Rectal smooth muscle tissue (tissue), 1 donor: ENCODE measurements around the gene ZFR2.

Experiments
- H3K27ac ChIP-seq: one replicate; pipeline ENCODE4 v1.7.0; 2013; ENCODE audit warnings: low read depth, low read length, inconsistent platforms
- H3K27me3 ChIP-seq: one replicate; pipeline ENCODE4 v1.7.0; 2013; ENCODE audit warnings: low read length; ENCODE audit not compliant: control insufficient read depth, insufficient read depth
- H3K36me3 ChIP-seq: one replicate; pipeline ENCODE4 v1.7.0; 2013; ENCODE audit warnings: low read length; ENCODE audit not compliant: control insufficient read depth, insufficient read depth
- H3K4me1 ChIP-seq: one replicate; pipeline ENCODE4 v1.7.0; 2013; ENCODE audit warnings: low read length; ENCODE audit not compliant: control insufficient read depth, insufficient read depth
- H3K4me3 ChIP-seq: one replicate; pipeline ENCODE4 v1.7.0; 2013; ENCODE audit warnings: low read length
- H3K9ac ChIP-seq: one replicate; pipeline ENCODE4 v1.7.0; 2013; ENCODE audit warnings: low read length

Gene ZFR2

DNA sequence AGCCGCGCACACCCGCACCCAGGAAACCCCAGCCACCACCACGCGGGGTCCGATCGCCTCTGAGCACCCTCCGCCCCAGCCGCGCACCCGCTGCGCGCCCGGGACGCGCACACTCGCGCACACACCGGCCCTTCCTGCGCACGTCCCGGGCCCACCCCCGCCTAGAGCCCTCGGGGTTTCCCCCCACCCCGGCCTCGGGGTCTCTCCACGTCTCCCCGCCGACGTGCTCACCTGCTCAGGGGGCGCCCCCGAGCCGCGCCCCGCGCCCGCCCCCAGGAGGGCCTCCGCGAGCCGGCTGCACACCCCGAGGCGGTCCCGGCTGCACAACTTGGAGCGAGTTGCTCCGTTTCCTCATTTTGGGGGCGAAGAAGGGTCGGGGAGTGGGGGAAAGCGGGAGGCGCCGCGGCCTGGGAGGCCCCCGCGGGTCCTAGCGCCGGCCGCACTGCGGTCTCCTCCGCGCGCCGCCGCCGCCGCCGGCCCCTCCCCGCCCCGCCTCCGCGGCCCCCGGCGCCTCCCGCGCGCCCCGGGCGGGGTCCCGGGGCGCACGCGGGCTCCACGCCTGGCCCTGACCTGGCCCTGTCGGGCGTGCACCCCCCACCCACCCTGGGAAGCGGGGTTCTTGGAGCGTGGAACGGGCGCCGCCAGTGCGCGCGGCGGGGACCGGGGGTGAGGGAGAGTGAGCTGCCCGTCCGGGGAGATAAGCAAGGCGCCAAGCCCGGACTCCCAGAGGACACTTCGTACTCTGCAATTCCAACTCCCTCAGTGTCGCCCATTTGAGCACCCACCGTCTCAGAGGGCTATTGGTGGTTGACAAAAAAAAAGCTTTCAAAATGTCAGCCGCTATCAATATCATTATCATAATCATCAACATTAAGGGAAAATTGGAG, 82.7 kb downstream of the ZFR2 start, which contains the start of gene MATK:
MATK (minus strand) TSS at position 444 of the 887 bp plus-strand sequence. CDS start 1,246 bp downstream, outside the sequence.
- Histone ChIP-seq H3K9ac (no peak within 1 kb of the TSS), H3K27me3 (peaks cover 6% of the 10 kb centered on the region), H3K36me3 (no peaks in the 10 kb centered on the region), H3K4me3 (peak within 1 kb of the TSS; percentile 44), H3K4me1 (no peaks in the 10 kb centered on the region), H3K27ac (no peak within 1 kb of the TSS)

- H3K36me3 ChIP-seq, result no peaks in the 10 kb centered on the region
- no peak overlapping the region for H3K9ac ChIP-seq
- no peak overlapping the region for H3K27ac ChIP-seq
- H3K27me3 ChIP-seq, result peaks cover 6% of the 10 kb centered on the region
- H3K4me1 ChIP-seq, result no peaks in the 10 kb centered on the region
- H3K4me3 ChIP-seq, result peak overlapping the region; percentile 44
Measured at GRCh38 chr19:3785451-3785937, 83.3 kb downstream of the ZFR2 start.

DNA sequence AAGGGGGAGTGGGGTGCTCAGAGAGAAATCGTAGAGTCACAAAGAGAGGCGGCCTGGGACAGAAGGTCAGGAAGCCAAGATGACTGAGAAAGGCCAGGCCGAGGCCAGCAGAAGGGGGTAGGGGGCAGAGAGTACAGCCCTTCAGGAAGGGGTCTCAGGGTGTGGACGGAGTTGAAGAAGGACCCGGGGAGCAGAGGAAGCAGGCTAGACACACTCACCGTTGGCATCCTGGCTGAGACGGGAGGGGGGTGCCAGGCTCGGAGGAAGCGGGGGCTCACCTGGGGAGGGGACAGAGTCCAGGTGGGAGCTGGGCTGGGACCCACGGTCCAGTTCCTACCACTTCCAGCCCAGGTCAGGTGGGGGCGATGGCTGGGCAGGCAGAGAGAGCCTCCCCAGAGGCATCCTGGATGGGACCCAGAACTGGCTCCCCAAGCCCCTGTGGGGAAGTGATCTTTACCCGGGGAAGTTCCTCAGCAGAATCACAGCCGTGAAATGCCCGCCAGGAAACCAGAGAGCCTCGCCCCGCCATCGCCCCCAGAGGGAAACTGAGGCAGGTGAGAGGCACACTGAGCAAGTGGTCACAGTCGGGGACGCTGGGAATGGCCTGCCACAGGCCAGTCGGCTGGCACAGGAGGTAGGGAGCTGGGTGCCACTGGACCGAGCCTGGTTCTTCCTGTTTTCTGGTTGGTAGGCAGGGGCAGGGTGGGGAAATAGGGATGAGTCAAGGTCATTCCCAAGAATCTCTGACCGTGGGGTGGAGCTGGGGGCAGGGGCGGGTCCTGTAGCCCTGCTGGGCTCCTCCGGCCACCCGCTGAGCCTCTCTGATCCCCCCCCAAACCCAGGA, 84.0 kb downstream of the ZFR2 start:
- no peaks in the 10 kb centered on the region for H3K4me1 ChIP-seq
- H3K27ac ChIP-seq, result no peak overlapping the region
- no peaks in the 10 kb centered on the region for H3K36me3 ChIP-seq
- no peak overlapping the region for H3K9ac ChIP-seq
- H3K4me3 ChIP-seq, result peak overlapping the region; percentile 44
- peaks cover 6% of the 10 kb centered on the region for H3K27me3 ChIP-seq

DNA sequence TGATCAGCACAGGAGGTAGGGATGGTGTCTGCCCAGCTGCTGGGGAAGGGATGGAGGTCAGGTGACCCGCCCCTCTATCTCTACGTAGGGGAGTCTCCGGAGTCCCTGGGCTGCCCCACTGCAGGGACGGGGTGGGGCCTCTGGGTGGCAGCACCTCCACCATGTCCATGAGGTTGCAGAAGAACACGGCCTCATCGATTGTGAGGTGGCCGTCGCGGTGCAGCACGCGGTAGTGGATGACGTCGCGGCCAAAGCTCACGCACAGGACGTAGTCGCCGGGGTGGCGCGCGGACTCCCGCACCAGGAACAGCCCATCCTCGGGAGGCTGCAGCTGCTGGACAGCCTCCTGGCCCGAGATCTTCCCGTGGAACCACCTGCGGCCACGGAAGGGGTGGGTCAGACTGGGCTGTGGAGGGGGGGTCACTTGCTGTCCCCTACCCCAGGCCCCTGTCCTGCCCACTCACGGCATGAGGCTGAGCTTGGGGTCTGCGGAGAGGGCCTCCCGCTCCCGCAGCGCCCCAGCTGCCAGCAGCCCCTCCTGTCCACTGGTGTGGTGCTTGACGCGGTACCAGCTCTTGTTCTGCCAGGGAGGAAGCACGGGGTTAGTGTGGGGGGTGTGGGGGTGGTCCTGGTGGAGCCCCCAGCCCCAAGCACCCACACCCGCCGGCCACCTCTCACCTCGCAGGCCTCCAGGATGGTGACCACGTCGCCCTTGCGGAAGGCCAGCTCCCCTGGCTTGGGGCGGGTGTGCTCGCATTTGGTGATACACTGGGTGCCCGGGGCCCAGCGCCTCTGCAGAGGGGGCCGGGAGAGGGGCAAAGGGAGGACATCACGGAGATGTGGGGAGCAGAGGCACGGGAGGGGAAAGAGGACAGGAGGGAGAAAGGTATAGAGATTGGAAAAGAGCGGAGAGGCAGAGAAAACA, 84.9 kb downstream of the ZFR2 start:
- Histone ChIP-seq H3K4me3 (no peak overlapping the region), H3K9ac (no peak overlapping the region), H3K27ac (no peak overlapping the region), H3K4me1 (no peaks in the 10 kb centered on the region), H3K27me3 (peaks cover 6% of the 10 kb centered on the region), H3K36me3 (no peaks in the 10 kb centered on the region)

GRCh38 chr19:3782903-3783302, 85.9 kb downstream of the ZFR2 start:
- Histone ChIP-seq H3K27me3 (peaks cover 6% of the 10 kb centered on the region), H3K27ac (no peak overlapping the region), H3K4me3 (no peak overlapping the region)

DNA sequence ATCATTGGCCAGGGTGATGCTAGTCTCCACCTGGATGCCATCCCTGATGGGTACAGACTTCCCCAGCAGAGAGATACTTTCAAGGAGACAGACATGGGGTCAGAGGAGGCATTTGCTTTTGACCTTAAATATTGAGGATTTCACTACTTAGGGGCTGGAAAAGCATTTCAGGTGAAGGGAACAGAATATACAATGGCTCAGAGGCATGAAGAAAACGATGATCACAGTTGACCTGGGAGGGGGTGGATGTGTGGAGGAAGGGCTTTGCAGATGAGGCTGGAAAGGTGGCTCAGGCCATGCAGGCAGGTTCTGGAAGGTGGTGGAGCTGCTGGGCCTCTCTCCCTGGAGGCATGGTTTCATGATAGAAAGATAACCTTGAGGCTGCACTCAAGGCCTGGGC, 86.5 kb downstream of the ZFR2 start:
- H3K9ac ChIP-seq, result no peak overlapping the region
- H3K27ac ChIP-seq, result no peak overlapping the region
- no peak overlapping the region for H3K4me3 ChIP-seq

More at GRCh38 chr19:3782903-3783302, 85.9 kb downstream of the ZFR2 start:
- no peak overlapping the region for H3K9ac ChIP-seq
- H3K36me3 ChIP-seq, result no peaks in the 10 kb centered on the region
- no peaks in the 10 kb centered on the region for H3K4me1 ChIP-seq

DNA sequence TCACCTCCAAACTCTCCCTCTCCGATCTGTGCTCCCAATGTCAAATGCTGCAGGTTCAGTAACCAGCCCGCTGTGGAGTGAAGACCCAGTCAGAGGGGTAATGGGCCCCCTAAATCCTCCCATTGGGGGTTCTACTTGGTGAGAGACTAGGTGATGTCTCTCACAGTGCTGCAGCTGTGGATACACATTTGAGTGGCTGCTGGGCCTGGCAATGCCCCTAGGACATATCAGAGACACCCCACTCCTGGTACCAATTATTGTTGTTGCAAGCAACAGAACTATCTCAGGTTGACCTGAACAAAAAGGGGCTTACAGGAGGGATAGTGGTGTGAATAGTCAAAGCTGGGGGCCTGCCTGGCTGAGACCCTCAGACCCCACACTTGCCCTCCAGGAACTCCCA, 87.2 kb downstream of the ZFR2 start:
- no peak overlapping the region for H3K4me3 ChIP-seq
- no peaks in the 10 kb centered on the region for H3K4me1 ChIP-seq
- no peak overlapping the region for H3K9ac ChIP-seq
- no peak overlapping the region for H3K27ac ChIP-seq
- H3K36me3 ChIP-seq, result no peaks in the 10 kb centered on the region
- H3K27me3 ChIP-seq, result peaks cover 6% of the 10 kb centered on the region

More for the DNA sequence above, 86.5 kb downstream of the ZFR2 start:
- H3K4me1 ChIP-seq, result no peaks in the 10 kb centered on the region
- H3K27me3 ChIP-seq, result peaks cover 6% of the 10 kb centered on the region
- no peaks in the 10 kb centered on the region for H3K36me3 ChIP-seq

DNA sequence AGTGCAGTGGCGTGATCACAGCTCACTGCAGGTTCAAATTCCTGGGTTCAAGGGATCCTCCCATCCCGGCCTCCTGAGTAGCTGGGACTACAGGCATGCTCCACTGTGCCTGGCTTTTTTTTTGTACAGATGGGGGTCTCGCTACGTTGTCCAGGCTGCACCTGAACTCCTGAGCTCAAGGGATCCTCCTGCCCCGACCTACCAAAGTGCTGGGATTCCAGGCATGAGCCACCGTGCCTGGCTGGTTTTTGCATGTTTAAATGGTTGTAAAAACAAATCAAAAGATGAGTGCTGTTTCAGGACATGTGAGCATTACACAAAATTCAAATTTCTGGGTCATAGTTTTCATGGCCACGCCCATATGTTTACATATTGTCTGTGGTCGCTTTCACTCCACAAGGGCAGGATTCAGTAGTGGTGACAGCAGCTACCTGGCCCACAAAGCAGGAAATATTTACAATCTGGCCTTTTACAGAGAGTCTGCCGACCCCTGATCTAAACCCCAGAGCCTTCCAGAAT, 88.0 kb downstream of the ZFR2 start:
- no peak overlapping the region for H3K27ac ChIP-seq
- no peaks in the 10 kb centered on the region for H3K36me3 ChIP-seq
- H3K27me3 ChIP-seq, result peaks cover 6% of the 10 kb centered on the region
- no peak overlapping the region for H3K4me3 ChIP-seq
- H3K4me1 ChIP-seq, result no peaks in the 10 kb centered on the region
- no peak overlapping the region for H3K9ac ChIP-seq

GRCh38 chr19:3778899-3779723, 89.7 kb downstream of the ZFR2 start:
- Histone ChIP-seq H3K36me3 (no peaks in the 10 kb centered on the region), H3K9ac (no peak overlapping the region), H3K4me1 (no peaks in the 10 kb centered on the region), H3K27me3 (no peaks in the 10 kb centered on the region), H3K27ac (no peak overlapping the region), H3K4me3 (no peak overlapping the region)

- H3K4me3 ChIP-seq, result no peak overlapping the region
- H3K36me3 ChIP-seq, result no peaks in the 10 kb centered on the region
- H3K9ac ChIP-seq, result no peak overlapping the region
- H3K4me1 ChIP-seq, result no peaks in the 10 kb centered on the region
- no peak overlapping the region for H3K27ac ChIP-seq
- H3K27me3 ChIP-seq, result no peaks in the 10 kb centered on the region
Measured at GRCh38 chr19:3778104-3778867, 90.6 kb downstream of the ZFR2 start.
